IMR-90 (cell line): ENCODE measurements around the gene SLTM.

Experiments used
- BHLHE40 ChIP-seq: fragments of 150-350 bp; IDR thresholded peaks from 2 replicates; pipeline ENCODE4 v1.6.1; 2016; ENCODE audit warnings: mild to moderate bottlenecking, low read depth, low read length
- CTCF ChIP-seq: conservative IDR thresholded peaks from 2 replicates; pipeline ENCODE4 v1.5.1; 2012; ENCODE audit warnings: mild to moderate bottlenecking, low read depth, low read length, improper control_type of control experiment
- NFE2L2 ChIP-seq: fragments of 150-350 bp; IDR thresholded peaks from 2 replicates; pipeline ENCODE4 v1.6.1; 2016; ENCODE audit warnings: low read depth, mild to moderate bottlenecking, low read length

- TF ChIP-seq CTCF (no peak), NFE2L2 (no peak), BHLHE40 (no peak)
These were observed 12.2 kb downstream of the SLTM start for GRCh38 chr15:58921267-58921790.
